Peyer's patch (tissue), 4 donors: ENCODE measurements around the gene DEPDC4. TPM values are rescaled to one million over a fixed set of nuclear protein-coding genes. Genes with fewer than 3 reads are reported as not detected.

Experiments used
- DNase-seq, 3 donors: peaks; one replicate each; pipeline ENCODE4 v3.0.0-alpha.2; 2017 to 2019
- H3K27ac ChIP-seq, 4 donors: fragments of 200-600 bp; sonication (generic); one replicate each; pipeline ENCODE4 v1.5.1; 2016 to 2019
- H3K27me3 ChIP-seq, 2 donors: fragments of 200-600 bp; sonication (generic); one replicate each; pipeline ENCODE4 v1.5.1; 2019
- H3K36me3 ChIP-seq, 3 donors: fragments of 200-600 bp; sonication (generic); one replicate each; pipeline ENCODE4 v1.5.1; 2016 to 2019
- H3K4me1 ChIP-seq, 4 donors: fragments of 200-600 bp; sonication (generic); one replicate each; pipeline ENCODE4 v1.5.1; 2016 to 2019
- H3K4me3 ChIP-seq, 4 donors: fragments of 200-600 bp; sonication (generic); 1 replicate in 3 of 4; 2 replicates in 1 of 4; pipeline ENCODE4 v1.5.1; 2016 to 2019; ENCODE audit warnings: mild to moderate bottlenecking in 1 of 4
- H3K9me3 ChIP-seq, 4 donors: fragments of 200-600 bp; sonication (generic); one replicate each; pipeline ENCODE4 v1.5.1; 2016 to 2019; ENCODE audit warnings: mild to moderate bottlenecking in 1 of 4
- POLR2A ChIP-seq, 2 donors: fragments of 450-650 bp; IDR thresholded peaks; one replicate each; pipeline ENCODE4 v1.5.1; 2017; ENCODE audit warnings: antibody characterized with exemption in 2 of 2, mild to moderate bottlenecking in 2 of 2, moderate library complexity in 2 of 2
- small RNA-seq, 2 donors: library from RNA; depleted of rRNA; stranded (forward); fragments of <200 nt; gene quantifications; one replicate each; pipeline ENCODE3, GENCODE V24; 2016
- total RNA-seq, 4 donors: library from RNA; depleted of rRNA; stranded (reverse); fragments of >200 nt; gene quantifications; one replicate each; pipeline ENCODE4 v1.1.0, GENCODE V29; 2016
- TF ChIP-seq, protein P1 (sequence below), 6 experiments: fragments of 450-650 bp in 4 of 6; fragments of 200-600 bp in 2 of 6; sonication (generic) in 1 of 6; IDR thresholded peaks; one replicate each; pipeline ENCODE4 v1.5.1; 2017 to 2019; ENCODE audit warnings: antibody characterized with exemption in 6 of 6, mild to moderate bottlenecking in 3 of 6, moderate library complexity in 1 of 6

DEPDC4 gene
- total RNA-seq, 4 donors from 2014 or later = 1.4 to 2.0 TPM; not detected in 2

DNA sequence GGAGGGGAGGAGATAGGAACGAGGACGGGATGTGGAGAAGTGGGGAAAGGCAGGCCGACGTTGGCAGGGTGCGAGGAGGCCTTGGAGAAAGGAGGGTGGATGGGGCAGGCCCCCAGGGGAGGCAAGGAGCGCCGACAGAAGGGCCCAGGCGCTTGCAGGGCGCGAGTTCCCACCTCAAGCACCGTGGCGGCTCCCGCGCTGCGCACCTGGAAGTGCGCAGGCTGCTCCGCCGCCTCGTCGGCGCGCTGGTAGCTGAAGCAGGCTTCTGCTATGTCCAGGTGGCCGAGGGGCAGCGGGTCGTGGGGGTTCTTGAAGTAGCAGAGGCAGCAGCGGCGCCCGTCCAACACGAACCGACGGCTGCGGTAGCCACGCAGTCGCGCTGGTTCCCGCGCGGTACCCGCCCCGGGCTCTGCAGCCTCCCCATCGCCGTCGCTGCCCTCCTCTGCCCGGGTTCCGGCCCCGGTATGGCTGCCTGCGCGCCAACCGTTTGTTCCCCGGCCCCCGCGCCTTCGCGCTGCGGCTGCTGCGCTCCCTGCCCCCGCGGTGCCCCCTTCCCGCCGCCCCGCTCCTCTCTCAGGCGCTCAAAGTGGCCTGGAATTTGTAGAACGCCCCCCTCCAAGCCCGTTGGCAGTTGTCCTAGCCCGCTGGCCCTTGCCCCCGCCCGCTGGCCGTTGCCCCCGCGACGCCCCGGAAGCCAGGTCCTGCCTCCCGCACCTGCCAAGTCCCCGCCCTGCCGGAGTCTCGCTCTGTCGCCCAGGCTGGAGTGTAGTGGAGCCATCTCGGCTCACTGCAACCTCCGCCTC, 67.3 kb downstream of the DEPDC4 start:
- Histone ChIP-seq H3K4me1 (peaks cover 0 to 24% (median 3%) of the 10 kb centered on the region in 4 donors), H3K27me3 (no peaks in the 10 kb centered on the region), H3K9me3 (no peaks in the 10 kb centered on the region), H3K36me3 (no peaks in the 10 kb centered on the region), H3K4me3 (peak overlapping the region; percentile 73 to 95 (median 88)), H3K27ac (peak overlapping the region; percentile 81 to 87 (median 85))
- peak in 1 of 2 donors; percentile 20 for TF ChIP-seq POLR2A (IDR thresholded peaks at IDR 0.05)
- TF ChIP-seq, protein P1, sequence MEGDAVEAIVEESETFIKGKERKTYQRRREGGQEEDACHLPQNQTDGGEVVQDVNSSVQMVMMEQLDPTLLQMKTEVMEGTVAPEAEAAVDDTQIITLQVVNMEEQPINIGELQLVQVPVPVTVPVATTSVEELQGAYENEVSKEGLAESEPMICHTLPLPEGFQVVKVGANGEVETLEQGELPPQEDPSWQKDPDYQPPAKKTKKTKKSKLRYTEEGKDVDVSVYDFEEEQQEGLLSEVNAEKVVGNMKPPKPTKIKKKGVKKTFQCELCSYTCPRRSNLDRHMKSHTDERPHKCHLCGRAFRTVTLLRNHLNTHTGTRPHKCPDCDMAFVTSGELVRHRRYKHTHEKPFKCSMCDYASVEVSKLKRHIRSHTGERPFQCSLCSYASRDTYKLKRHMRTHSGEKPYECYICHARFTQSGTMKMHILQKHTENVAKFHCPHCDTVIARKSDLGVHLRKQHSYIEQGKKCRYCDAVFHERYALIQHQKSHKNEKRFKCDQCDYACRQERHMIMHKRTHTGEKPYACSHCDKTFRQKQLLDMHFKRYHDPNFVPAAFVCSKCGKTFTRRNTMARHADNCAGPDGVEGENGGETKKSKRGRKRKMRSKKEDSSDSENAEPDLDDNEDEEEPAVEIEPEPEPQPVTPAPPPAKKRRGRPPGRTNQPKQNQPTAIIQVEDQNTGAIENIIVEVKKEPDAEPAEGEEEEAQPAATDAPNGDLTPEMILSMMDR (IDR thresholded peaks at IDR 0.05) = no peak
- peak; percentile 84 to 94 (median 93) for DNase-seq

DNA sequence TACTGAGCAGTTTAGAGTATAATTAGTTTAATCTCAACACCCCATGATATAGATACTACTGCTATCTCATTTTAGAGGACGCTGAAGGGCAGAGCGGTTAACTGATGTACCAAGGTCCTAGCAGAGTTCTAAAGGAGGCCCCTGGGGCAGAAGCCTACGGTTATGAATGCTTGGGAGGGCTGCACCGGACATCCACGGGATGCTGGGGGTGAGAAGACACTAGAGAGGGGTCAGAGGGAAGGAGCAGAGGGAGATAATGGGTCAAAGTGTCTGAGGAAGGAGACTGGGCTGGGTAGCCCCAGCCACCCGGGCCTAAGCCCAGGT, 67.9 kb downstream of the DEPDC4 start:
- H3K4me3 ChIP-seq = peak overlapping the region; percentile 73 to 95 (median 88)
- peak overlapping the region; percentile 81 to 87 (median 85) for H3K27ac ChIP-seq
- no peaks in the 10 kb centered on the region for H3K9me3 ChIP-seq
- peaks cover 0 to 2% (median 0%) of the 10 kb centered on the region in 3 donors for H3K36me3 ChIP-seq
- no peak for DNase-seq
- TF ChIP-seq POLR2A (IDR thresholded peaks at IDR 0.05) = no peak
- TF ChIP-seq, protein P1 (IDR thresholded peaks at IDR 0.05) = no peak
- H3K27me3 ChIP-seq = no peaks in the 10 kb centered on the region
- H3K4me1 ChIP-seq = peaks cover 0 to 24% (median 3%) of the 10 kb centered on the region in 4 donors

GRCh38 chr12:100197486-100197885, 69.4 kb downstream of the DEPDC4 start:
- TF ChIP-seq, protein P1 (IDR thresholded peaks at IDR 0.05) = no peak
- no peak for TF ChIP-seq POLR2A (IDR thresholded peaks at IDR 0.05)
- Histone ChIP-seq H3K4me1 (peaks cover 0 to 18% (median 3%) of the 10 kb centered on the region in 4 donors), H3K36me3 (peaks cover 0 to 9% (median 0%) of the 10 kb centered on the region in 3 donors), H3K4me3 (no peak overlapping the region), H3K9me3 (no peaks in the 10 kb centered on the region), H3K27ac (no peak overlapping the region), H3K27me3 (no peaks in the 10 kb centered on the region)
- DNase-seq = no peak

DNA sequence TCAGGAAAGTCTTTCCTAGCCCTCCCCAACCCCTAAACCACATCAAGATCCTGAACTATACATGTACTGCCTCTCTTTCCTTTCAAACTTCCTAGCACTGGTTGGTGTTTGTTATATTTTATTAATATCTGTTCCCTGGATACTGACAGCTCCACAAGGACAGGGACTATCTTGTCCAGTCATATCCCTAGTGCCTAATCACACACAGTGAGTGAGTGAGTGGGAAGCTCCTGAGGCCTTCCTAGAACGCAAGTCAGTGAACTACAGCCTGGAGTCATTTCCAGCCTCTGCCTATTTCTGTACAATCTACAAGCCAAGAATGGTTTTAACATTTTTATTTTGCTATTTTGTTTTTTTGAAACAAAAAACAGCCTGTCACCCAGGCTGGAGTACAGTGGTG, 73.8 kb downstream of the DEPDC4 start:
- Histone ChIP-seq H3K4me3 (no peak overlapping the region), H3K36me3 (peaks cover 0 to 19% (median 0%) of the 10 kb centered on the region in 3 donors)
- TF ChIP-seq, protein P1 (IDR thresholded peaks at IDR 0.05) = no peak

More for the DNA sequence above, 73.8 kb downstream of the DEPDC4 start:
- no peak for DNase-seq
- Histone ChIP-seq H3K27me3 (no peaks in the 10 kb centered on the region), H3K27ac (no peak overlapping the region), H3K9me3 (no peaks in the 10 kb centered on the region), H3K4me1 (no peaks in the 10 kb centered on the region)

Small RNA genes lying within 50 kb of the gene (small RNA-seq; reads per million reads assigned to genes)
- 0 reads per million in 2 donors for gene RF00019

Other genes starting within 250 kb of the DEPDC4 start
- gene BLTP3B, start 124.2 kb downstream of the DEPDC4 start, total RNA-seq = 10 to 100 TPM; 20.6 to 56.9 (median 27.9) TPM
- 10 to 100 TPM in 3 of 4 donors, 1 to 10 TPM in 1; 4.2 to 21.5 (median 12.2) TPM for gene ACTR6, start 66.3 kb downstream of the DEPDC4 start, total RNA-seq
- gene SCYL2, start 98 bp upstream of the DEPDC4 start, total RNA-seq = 10 to 100 TPM; 47.5 to 73.4 (median 52.6) TPM
- gene SLC17A8, start 90.0 kb upstream of the DEPDC4 start, total RNA-seq = 100 to 1,000 TPM in 1 of 4 donors, 10 to 100 TPM in 2, not detected in 1; 61.9 to 212 (median 83.1) TPM
- gene NR1H4, start 206.8 kb upstream of the DEPDC4 start, total RNA-seq = 100 to 1,000 TPM in 3 of 4 donors, 10 to 100 TPM in 1; 75.1 to 316 (median 227) TPM